Measurements from ENCODE around the gene RGS6.

The RGS6 gene

DNA sequence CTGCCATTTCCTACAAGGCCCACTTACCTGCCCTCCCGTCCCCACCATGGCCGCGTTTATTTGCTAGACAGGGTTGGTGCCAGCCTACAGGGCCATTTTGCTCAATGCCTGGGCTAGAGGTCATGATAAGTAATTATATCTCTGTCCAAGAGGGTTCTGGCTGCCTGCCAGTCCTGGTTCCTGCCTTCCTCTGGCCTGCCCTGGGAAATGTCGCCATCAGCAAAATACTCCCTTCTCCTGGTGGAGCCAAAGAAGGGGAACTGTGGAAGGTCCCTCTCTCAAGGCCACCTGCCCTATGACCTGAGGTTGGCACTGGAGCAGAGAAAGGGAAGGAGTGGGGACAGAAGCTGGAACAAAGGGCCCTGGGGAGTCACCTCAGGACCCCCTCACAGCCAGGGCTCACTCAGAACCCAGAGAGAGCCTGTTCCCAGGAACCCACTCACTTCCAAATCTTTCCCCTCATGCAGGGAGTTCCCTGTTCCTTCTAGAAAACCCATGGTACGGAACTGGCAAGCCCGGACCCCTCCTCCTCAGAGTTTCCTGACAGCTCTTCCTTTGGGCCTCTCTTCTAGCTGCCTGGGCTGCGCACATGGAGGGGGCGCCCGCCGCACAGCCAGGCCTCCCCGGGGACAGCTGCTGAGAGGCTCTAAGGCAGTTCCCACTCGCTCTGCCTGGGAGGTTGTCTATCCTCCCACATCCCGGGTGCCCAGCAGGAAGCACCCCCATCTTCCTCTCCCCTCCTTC is 681.2 kb downstream of the RGS6 start:
- no peak overlapping the region for H3K4me3 ChIP-seq (ENCODE audit: low read depth, low read length)
- no peak overlapping the region for H2AFZ ChIP-seq (ENCODE audit: low read length, unreplicated experiment)
- H3K4me1 ChIP-seq (ENCODE audit: control insufficient read depth, insufficient read depth, low read length, unreplicated experiment) = peaks cover 36% of the 10 kb centered on the region
- no peaks in the 10 kb centered on the region for H3K27me3 ChIP-seq (ENCODE audit: insufficient read depth, low read length)
- H3K36me3 ChIP-seq (ENCODE audit: insufficient read depth, low read length) = no peaks in the 10 kb centered on the region
- no peak overlapping the region for H3K27ac ChIP-seq (ENCODE audit: low read depth, low read length)
- H3K79me2 ChIP-seq (ENCODE audit: control insufficient read depth, insufficient read depth, low read length, unreplicated experiment) = no peaks in the 10 kb centered on the region

DNA sequence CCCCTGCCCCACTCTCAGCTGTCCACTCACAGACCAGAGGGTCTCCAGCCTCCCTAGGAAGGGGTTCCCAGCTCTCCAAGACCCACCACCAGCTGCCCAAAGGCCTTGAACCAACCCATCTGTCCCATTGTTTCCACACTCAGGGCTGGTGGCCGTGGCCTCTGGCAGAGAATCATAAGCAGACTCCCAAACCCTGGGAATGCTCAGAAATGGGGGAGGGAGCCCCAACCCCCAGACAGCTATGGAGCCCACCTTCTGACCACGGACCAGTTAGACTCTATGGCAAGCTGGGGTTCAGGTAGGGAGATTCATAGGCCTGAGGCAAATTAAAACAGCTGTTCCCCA is 681.7 kb downstream of the RGS6 start:
- H3K27ac ChIP-seq (ENCODE audit: low read depth, low read length) = no peak overlapping the region
- H3K4me1 ChIP-seq (ENCODE audit: control insufficient read depth, insufficient read depth, low read length, unreplicated experiment) = peaks cover 34% of the 10 kb centered on the region
- H3K4me3 ChIP-seq (ENCODE audit: low read depth, low read length) = no peak overlapping the region
- no peaks in the 10 kb centered on the region for H3K79me2 ChIP-seq (ENCODE audit: control insufficient read depth, insufficient read depth, low read length, unreplicated experiment)
- H3K27me3 ChIP-seq (ENCODE audit: insufficient read depth, low read length) = no peaks in the 10 kb centered on the region
- no peaks in the 10 kb centered on the region for H3K36me3 ChIP-seq (ENCODE audit: insufficient read depth, low read length)
- H2AFZ ChIP-seq (ENCODE audit: low read length, unreplicated experiment) = no peak overlapping the region

DNA sequence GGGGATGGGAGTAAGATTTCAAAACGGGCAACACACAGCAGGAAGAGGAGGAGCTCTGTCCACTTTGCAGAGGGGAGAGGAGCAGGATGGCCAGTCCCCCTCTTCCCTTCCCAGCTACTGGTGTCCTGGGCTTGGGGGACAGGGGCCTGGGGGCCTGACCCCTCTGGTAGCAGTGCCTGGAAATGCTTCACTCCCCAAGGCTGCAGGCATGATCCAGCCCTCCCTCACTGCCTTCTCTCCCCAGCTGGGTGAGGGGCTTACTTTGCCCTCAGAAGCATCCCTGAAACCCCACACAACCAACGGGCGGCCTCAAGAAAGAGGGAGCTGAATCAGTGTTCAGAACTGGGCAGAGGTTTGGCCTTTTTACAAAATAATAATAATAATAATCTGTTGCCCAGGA is 682.1 kb downstream of the RGS6 start:
- H3K4me3 ChIP-seq (ENCODE audit: low read depth, low read length) = no peak overlapping the region
- H3K27ac ChIP-seq (ENCODE audit: low read depth, low read length) = no peak overlapping the region
- no peak overlapping the region for H2AFZ ChIP-seq (ENCODE audit: low read length, unreplicated experiment)
- H3K4me1 ChIP-seq (ENCODE audit: control insufficient read depth, insufficient read depth, low read length, unreplicated experiment) = peaks cover 35% of the 10 kb centered on the region
- no peaks in the 10 kb centered on the region for H3K27me3 ChIP-seq (ENCODE audit: insufficient read depth, low read length)
- H3K36me3 ChIP-seq (ENCODE audit: insufficient read depth, low read length) = no peaks in the 10 kb centered on the region
- H3K79me2 ChIP-seq (ENCODE audit: control insufficient read depth, insufficient read depth, low read length, unreplicated experiment) = no peaks in the 10 kb centered on the region

DNA sequence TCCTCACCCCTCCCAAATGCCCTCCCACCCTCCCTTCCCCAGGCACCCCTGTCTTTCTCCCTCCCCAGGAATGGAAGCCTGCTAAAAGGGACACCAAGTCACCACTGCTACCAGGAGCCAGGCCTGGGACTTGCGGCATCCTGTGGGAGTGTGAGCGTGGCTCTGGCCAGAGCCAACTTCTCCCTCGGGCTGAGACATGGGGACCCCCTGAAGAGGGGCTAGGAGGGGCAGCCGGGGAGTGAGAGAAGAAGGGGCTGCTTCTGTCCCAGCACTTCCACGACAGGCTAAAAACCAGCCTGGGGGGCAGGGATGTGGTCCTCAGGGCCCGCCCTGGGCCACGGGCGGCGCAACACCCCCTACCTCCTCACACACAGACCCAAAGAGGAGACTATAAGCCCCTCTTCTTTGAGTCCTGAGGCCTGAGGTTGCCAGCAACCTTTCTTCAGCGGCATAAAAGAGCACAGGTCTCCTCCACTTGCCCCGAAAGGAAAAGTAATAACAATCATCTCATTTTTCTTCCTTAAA is 682.7 kb downstream of the RGS6 start:
- H3K4me1 ChIP-seq (ENCODE audit: control insufficient read depth, insufficient read depth, low read length, unreplicated experiment) = peaks cover 37% of the 10 kb centered on the region
- H3K36me3 ChIP-seq (ENCODE audit: insufficient read depth, low read length) = no peaks in the 10 kb centered on the region
- no peak overlapping the region for H3K4me3 ChIP-seq (ENCODE audit: low read depth, low read length)
- H3K79me2 ChIP-seq (ENCODE audit: control insufficient read depth, insufficient read depth, low read length, unreplicated experiment) = no peaks in the 10 kb centered on the region
- no peak overlapping the region for H3K27ac ChIP-seq (ENCODE audit: low read depth, low read length)
- peak overlapping the region; percentile 88 for H2AFZ ChIP-seq (ENCODE audit: low read length, unreplicated experiment)
- H3K27me3 ChIP-seq (ENCODE audit: insufficient read depth, low read length) = no peaks in the 10 kb centered on the region

DNA sequence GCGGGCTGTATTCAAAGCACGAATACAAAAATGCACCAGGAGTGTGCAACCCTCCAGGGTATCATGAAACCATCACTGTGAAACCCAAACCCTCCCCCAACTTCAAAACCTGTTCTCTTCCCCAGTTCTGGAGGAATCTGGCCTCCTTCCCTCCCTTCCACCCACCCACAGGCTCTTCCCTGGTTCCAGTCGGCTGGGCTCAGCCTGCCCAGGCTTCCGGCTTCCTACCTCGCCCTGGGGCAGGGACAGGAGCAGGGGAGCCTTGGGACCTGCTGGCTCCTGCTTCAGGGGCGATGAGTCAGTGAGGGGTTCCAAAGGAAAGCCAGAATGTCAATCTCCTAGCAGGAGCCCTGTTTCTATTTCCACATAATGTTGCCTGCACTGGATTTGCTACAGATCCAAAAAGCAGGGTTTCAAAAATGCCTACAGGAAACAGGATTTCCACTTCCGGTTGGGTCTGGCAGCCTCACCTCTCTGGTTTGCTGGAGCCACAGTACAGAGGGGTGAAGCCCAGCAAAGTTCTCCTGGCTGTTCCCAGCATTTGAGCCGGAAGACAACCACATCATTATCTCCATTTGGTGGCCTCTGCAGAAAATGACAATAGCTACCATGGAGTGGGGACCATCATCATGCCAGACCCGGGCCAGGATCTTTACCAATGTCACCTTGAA is 683.4 kb downstream of the RGS6 start:
- H2AFZ ChIP-seq (ENCODE audit: low read length, unreplicated experiment) = peak overlapping the region; percentile 88
- peak overlapping the region; percentile 25; the same call in 1 of the 2 replicates for H3K27ac ChIP-seq (ENCODE audit: low read depth, low read length)

More for the DNA sequence above, 683.4 kb downstream of the RGS6 start:
- H3K36me3 ChIP-seq (ENCODE audit: insufficient read depth, low read length) = no peaks in the 10 kb centered on the region
- peaks cover 37% of the 10 kb centered on the region for H3K4me1 ChIP-seq (ENCODE audit: control insufficient read depth, insufficient read depth, low read length, unreplicated experiment)
- peak overlapping the region; percentile 14; the same call in 1 of the 2 replicates for H3K4me3 ChIP-seq (ENCODE audit: low read depth, low read length)
- H3K79me2 ChIP-seq (ENCODE audit: control insufficient read depth, insufficient read depth, low read length, unreplicated experiment) = no peaks in the 10 kb centered on the region
- no peaks in the 10 kb centered on the region for H3K27me3 ChIP-seq (ENCODE audit: insufficient read depth, low read length)

Measured in ACC112 (cell line).